ENCODE measurements around the gene TRIM44. TPM values are rescaled to one million over a fixed set of nuclear protein-coding genes. Genes with fewer than 3 reads are reported as not detected.

TRIM44 gene
- total RNA-seq, 1 donor from 2014 or later, result 9.7 TPM

DNA sequence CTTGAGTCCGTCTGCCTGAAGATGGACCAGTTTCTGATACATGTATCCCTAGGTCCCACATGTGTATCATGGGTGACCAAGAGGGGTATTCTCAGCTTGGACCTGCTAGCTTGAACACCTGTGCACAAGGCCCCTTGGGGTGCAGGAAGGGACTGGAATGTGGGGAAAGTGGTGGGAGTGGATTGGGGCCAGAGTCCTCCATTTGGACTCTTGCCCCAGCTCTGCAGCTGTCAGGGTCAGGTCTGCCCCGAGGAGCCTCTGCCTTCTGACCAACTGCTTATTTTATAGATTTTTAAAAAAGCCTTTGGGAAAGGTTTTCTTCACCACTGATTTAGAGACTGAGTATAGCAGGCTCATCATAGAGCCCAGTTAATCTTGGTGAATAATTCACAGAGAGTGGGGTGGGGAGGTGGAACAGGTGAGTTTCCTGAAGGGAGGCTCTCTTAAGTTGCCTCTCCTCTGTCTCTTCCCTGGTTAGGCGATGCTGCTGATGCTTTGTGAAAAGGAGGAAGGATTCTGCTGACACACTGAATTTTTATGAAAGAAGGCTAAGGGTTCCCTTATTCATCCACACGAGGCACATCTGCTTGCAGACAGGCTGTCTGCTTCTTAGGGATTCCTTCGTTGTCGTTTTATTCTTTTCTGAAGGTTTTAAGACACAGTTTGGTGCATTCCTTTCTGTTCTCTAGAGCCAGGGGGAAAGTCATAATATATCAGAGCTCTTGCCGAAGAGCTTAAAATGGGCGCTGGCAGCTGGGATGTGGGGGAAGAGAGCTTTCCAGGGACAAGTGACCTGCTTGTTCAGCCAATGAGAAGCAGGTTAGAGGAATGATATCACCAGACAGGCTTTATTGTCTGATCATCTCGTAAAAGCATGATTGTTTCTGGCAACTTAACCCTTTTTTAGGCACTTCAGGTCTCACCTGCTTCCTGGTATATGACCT lies 19.9 kb downstream of the TRIM44 start:
- Histone ChIP-seq H3K27me3 (ENCODE audit: control insufficient read depth, insufficient read depth, low read length) (no peaks in the 10 kb centered on the region), H3K4me3 (ENCODE audit: low read depth, low read length) (no peak overlapping the region), H3K36me3 (ENCODE audit: control insufficient read depth, insufficient read depth, low read length) (peaks cover 4% of the 10 kb centered on the region)
- no peak for DNase-seq (ENCODE audit: low read depth)
- TF ChIP-seq, protein P1, sequence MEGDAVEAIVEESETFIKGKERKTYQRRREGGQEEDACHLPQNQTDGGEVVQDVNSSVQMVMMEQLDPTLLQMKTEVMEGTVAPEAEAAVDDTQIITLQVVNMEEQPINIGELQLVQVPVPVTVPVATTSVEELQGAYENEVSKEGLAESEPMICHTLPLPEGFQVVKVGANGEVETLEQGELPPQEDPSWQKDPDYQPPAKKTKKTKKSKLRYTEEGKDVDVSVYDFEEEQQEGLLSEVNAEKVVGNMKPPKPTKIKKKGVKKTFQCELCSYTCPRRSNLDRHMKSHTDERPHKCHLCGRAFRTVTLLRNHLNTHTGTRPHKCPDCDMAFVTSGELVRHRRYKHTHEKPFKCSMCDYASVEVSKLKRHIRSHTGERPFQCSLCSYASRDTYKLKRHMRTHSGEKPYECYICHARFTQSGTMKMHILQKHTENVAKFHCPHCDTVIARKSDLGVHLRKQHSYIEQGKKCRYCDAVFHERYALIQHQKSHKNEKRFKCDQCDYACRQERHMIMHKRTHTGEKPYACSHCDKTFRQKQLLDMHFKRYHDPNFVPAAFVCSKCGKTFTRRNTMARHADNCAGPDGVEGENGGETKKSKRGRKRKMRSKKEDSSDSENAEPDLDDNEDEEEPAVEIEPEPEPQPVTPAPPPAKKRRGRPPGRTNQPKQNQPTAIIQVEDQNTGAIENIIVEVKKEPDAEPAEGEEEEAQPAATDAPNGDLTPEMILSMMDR (IDR thresholded peaks at IDR 0.05; ENCODE audit: insufficient read depth, low read length, severe bottlenecking), result no peak
- no peak for FAIRE-seq

DNA sequence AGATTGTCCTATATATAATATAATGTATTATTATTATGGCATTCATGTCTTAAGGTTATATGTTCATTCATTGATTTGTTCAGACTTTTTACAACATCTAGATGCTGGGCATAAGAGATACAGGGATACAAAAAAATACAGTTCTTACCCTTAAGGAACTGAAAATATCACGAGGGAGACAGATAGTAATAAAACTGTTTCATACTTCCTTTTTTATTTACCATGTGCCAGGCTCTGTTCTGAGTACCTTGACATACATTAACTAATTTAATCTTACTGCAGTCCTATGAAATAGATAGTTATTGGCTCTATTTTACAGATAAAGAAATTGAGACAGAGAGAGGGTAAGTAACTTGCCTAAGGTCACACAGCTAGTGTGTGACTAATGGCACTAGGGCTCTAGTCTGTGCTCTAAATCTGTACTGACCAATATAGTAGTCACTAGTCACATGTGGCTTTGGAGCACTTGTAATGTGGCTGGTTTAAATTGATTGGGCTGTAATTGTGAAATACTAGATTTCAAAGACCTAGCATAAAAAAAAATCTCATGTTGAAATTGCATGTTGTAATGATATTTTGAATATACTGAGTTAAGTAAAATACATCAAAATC lies 21.3 kb downstream of the TRIM44 start:
- Histone ChIP-seq H3K27me3 (ENCODE audit: control insufficient read depth, insufficient read depth, low read length) (no peaks in the 10 kb centered on the region), H3K36me3 (ENCODE audit: control insufficient read depth, insufficient read depth, low read length) (peaks cover 4% of the 10 kb centered on the region), H3K4me3 (ENCODE audit: low read depth, low read length) (no peak overlapping the region)
- FAIRE-seq (no peak), DNase-seq (ENCODE audit: low read depth) (peak; percentile 49)
- TF ChIP-seq, protein P1 (IDR thresholded peaks at IDR 0.05; ENCODE audit: insufficient read depth, low read length, severe bottlenecking), result no peak

DNA sequence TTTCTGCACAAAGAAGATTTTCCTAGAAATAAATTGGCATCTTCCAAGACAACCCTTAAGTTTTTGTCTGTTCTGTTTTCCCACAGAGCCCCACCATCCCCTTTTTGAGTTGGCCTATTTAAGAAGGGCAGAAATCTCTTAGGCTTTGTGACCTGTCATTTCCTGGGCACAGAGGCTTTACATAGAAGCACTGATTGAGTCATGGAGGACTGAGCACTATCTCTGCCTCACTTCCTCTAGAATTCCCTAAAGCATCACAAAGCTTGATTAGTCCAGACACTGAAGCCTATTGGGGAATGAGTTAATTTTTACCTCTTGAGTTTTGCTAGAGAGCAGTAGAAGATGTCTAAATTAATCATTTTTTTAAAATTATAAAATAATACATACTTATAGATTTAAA lies 25.4 kb downstream of the TRIM44 start:
- DNase-seq (ENCODE audit: low read depth) (peak; percentile 71), FAIRE-seq (no peak)
- no peak overlapping the region for H3K4me3 ChIP-seq (ENCODE audit: low read depth, low read length)
- TF ChIP-seq, protein P1 (IDR thresholded peaks at IDR 0.05; ENCODE audit: insufficient read depth, low read length, severe bottlenecking), result no peak
- no peaks in the 10 kb centered on the region for H3K27me3 ChIP-seq (ENCODE audit: control insufficient read depth, insufficient read depth, low read length)
- peaks cover 8% of the 10 kb centered on the region for H3K36me3 ChIP-seq (ENCODE audit: control insufficient read depth, insufficient read depth, low read length)

DNA sequence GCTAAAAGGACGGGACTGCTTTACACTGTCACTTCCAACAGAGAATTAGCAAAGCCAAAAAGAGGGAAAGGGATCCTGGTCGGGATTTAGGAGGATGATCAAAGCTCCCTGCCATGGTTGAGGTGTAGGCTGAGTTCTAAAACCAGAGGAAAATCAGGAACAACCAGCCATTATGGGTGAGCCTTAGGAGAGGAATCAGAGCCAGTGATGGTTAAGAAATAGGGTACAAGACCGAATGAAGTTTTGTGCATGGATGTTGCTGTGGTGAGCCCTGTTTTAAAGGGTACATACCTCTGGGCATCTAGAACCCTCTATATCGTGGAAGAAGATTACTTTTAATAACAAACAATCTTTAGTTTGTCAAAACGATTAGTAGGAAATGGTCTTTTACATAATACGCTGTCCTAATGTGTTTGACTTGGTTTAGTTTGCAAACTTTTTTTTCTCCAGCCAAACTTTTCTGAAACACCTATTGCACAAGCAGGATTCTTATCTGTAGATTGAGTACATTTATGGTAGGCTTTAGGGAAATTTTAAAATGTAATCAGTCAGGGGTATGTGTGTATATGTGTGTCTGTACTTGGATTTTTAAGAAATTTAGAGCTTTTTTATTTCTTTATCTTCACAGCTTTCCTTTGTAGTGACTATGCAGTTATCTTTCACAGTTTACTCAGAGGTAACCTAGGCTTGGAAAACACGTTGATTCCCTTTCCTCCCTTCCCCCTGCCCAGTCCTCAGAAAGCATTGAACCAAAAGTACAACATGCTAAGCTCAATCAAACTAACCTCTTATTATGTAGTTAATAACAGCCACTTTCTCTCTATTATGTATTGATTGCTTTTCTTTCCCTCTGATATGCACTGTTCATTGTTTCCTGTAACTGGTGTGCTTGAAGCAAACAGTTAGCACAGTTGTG lies 26.8 kb downstream of the TRIM44 start:
- no peak for DNase-seq (ENCODE audit: low read depth)
- TF ChIP-seq, protein P1 (IDR thresholded peaks at IDR 0.05; ENCODE audit: insufficient read depth, low read length, severe bottlenecking), result no peak
- no peak for FAIRE-seq
- no peaks in the 10 kb centered on the region for H3K27me3 ChIP-seq (ENCODE audit: control insufficient read depth, insufficient read depth, low read length)
- peaks cover 8% of the 10 kb centered on the region for H3K36me3 ChIP-seq (ENCODE audit: control insufficient read depth, insufficient read depth, low read length)
- no peak overlapping the region for H3K4me3 ChIP-seq (ENCODE audit: low read depth, low read length)

DNA sequence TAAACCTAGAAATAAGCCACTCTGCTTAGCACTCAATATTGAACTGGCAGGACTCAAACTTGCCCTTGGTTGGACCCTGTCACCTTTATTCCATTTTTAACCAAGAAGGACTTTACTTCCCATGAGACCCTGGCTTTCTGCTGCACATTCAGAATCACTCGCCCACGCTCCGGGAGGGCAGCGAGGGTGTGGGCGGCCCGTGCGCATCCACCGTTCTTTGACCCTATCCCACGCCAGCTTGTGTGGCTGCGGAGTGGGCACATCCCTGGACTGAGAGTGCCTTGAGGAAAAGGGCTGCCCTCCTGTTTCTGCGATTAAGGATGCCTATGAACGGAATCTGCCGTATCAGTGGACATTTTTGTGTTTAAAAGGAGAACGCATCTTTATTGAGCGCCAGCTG lies 39.6 kb downstream of the TRIM44 start:
- no peak for FAIRE-seq

More for the DNA sequence above, 39.6 kb downstream of the TRIM44 start:
- DNase-seq (ENCODE audit: low read depth), result no peak
- no peak overlapping the region for H3K4me3 ChIP-seq (ENCODE audit: low read depth, low read length)
- H3K27me3 ChIP-seq (ENCODE audit: control insufficient read depth, insufficient read depth, low read length), result no peaks in the 10 kb centered on the region
- TF ChIP-seq, protein P1 (IDR thresholded peaks at IDR 0.05; ENCODE audit: insufficient read depth, low read length, severe bottlenecking), result no peak
- H3K36me3 ChIP-seq (ENCODE audit: control insufficient read depth, insufficient read depth, low read length), result no peaks in the 10 kb centered on the region
